ENCODE data around the gene RTEL1. TPM values are rescaled to one million over a fixed set of nuclear protein-coding genes. Genes with fewer than 3 reads are reported as not detected.
A peak's percentile ranks its signal among the peaks of the same experiment; 100 is the strongest.

The RTEL1 gene
- total RNA-seq, 1 donor from 2014 or later: 4.6 TPM

DNA sequence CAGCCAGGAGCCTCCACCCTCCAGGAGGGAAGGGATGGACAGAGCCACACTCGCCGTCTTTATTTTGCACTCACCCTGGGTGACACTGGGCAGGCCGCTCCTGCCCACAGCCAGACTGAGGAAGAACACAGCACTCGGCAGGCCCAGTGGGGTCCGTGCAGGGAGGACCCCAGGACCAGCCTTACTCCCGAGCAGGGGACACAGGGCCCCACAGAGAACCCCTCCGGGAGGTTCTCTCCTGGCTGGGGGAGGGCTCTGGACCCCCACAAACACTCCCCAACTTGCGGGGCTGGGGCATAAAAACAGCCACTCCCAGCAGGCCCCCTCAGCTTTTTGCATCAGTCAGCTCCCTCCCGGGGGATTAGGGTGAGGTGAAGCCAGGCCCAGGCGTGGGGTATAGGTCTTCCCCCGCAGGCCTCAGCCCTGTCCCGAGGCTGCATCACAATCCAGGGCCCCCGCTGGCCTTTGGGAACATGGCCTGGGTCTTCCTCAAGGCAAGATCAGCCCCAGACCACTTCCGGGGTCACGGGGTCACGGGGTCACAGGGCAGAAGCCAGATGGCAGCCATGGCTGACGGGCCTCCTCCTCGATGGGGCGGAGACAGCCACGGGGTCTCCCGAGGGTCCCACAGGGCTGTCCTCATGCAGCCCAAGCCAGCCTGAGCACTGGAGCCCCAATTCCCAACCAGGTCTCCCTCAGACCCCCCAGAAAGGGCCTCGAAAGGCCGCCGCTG is 41.5 kb downstream of the RTEL1 start:
- peak in 1 of 2 donors; percentile 1 for DNase-seq (ENCODE audit: low read depth in 2 of 2)

DNA sequence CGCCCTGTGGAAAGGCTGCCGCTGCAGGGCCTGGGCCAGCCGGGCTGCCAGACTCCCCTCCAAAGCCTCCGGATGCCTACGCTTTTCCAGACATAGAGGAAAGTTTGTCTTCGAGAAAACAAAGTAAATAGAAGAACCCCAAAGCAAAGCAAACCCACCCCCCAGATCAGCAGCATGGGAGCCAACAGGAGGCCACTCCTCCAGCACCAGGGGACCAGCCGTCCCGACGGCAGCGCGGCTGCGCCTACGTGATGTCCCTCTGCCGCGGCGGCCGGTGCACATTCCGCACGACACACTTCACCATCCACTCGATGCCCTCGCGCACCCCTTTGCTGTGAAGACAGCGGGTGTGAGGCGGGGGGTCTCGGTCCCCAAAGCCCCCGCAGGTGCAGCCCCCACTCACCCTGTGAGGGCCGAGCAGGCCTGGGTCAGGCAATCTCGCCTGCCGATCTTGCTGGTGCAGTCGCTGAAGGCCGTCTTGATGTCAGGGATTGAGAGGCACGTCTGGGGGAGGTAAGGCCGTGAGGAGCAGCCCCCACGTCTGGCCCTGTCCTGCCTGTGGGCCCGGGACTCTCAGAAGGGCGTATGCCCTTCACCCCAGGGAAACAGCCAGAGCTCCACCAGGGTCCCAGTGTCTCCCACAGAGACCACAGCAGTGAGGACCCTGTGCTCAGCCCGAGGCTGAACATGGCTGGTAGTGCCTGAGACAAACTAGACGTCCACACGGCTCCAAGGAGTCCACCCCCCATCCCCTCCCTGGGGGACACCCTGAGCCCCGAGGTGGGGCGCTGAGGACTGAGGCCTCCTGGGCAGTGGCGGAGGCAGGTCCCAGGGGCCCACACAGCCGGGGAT is 42.3 kb downstream of the RTEL1 start:
- peak in 1 of 2 donors; percentile 0 for DNase-seq (ENCODE audit: low read depth in 2 of 2)

DNA sequence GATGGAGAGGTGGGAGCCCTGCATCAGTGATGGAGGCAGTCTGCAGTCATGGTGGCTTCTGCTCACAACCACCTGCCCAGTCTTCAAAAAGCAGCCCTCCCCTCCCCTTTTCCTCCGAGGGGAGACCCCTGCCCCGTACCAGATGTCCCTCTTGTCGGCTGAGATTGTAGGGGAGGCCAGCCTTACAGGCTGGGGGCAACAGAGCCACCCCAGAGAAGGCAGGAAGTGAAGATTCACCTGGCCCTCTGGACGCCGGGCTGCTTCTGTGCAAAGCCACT is 42.9 kb downstream of the RTEL1 start:
- peak in 1 of 2 donors; percentile 2 for DNase-seq (ENCODE audit: low read depth in 2 of 2)

DNA sequence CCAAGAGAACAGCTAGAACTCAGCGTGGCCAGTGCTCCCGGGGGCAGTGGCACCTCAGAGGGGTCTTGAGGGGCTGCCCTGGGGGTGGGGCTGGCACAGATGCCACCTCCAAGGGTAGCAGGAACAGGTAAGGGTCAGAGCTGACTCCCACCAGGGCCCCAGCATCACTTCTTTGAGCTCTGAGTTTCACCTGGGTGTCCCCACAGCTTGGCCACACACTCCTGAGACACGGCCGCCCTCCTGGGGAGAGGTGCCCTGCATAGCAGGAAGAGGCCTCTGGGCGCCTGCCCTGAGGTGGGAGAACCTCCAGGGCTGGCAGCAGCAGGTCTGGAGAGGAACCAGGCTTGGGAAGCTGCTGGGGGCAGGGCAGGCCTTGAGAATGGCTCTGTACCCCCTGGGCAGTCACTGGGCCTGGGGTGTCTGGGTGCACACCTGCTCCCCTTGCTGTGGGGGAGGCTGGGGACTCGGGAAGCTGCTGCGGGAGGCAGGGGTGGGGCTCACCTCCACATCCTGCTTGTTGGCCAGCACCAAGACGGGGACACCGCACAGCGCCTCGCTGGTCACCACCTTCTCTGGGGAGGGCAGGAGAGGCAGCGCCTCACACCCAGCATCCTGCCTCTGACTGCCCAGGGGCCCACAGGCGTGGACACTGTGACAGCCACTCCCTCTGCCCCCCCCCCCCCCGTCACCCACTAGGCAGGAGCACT is 43.4 kb downstream of the RTEL1 start:
- DNase-seq (ENCODE audit: low read depth in 2 of 2): peak in 1 of 2 donors; percentile 3

DNA sequence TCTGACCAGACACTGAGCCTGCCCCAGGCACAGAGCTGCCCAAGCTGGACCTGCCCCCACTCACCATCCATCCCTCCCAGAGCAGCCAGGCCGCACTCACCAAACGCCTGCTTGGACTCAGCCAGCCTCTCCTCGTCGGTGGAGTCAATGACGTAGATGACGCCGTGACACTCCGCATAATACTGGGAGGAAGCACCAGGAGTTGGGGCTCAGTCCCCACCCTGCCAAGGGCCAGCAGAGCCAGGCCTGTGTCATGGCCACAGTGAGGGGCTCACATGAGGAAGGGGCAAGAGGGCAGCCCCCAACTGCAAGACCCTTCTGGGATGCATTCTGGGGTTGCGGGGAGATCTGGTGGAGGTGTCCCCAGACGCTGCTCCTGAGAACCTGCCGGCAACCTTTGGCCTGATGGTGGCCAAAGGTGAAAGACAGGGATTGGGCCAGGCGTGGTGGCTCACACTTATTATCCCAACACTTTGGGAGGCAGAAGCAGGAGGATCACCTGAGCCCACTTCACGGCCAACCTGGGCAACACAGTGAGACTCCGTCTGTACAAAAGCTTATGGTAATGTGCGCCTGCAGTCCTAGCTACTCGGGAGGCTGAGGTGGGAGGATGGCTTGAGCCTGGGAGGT is 44.0 kb downstream of the RTEL1 start:
- DNase-seq (ENCODE audit: low read depth in 2 of 2): peak in 1 of 2 donors; percentile 2

DNA sequence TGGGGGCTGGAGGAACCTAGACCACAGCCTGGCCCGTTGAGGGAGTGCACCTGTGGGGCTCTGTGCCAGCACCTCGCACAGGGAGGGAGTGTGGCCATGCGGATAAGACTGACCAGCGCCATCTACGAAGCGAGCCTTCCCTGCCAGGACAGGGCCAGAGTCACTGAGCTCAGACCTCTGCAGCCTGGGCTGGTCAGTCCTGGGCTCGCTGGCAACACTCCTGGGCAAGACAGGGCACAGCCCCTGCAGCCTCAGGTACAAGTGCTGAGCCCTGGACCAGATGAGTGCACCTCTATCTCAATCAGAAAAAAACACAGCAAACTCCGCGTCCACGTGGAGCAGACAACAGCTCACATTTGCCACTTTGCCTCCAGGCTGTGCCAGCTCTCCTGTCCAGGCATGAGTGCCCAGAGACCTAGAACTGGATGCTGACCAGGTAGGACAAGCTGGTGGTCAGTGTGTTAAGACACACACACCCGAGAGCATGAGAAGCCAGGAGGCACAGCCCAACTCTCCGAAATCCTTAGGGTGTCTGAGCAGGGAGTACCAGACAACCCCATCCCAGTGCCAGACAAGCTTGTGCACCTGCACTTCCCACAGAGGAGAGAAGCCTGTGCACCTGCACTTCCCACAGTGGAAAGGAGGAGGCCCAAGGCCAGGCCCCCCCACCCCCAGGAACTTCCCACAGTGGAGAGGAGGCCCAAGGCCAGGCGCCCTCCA is 44.8 kb downstream of the RTEL1 start:
- no peak for DNase-seq (ENCODE audit: low read depth in 2 of 2)

DNA sequence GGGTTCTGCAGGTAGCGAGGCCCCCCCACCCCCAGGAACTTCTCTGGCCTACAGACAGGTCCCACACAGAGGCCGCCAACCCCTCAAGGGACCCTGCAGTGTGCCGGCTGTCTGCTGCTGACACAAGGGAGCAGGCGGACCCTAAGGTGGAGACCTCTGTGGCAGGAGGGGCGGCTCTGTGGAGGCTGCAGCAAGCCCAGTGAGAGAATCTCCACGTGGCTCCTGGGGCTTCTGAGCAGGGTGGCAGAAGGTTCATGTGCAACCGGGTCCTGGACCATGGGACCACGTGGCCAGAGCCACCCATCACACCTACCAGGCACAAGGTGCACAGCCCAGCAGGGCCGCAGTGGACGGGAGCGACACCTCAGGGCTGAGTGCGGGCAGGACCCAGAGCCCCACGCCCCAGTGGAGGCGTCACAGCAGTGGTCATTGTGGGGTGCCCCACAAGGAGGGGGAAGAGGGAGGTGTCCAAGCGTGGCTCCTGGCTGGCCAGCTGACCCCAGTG is 45.4 kb downstream of the RTEL1 start:
- no peak for DNase-seq (ENCODE audit: low read depth in 2 of 2)

DNA sequence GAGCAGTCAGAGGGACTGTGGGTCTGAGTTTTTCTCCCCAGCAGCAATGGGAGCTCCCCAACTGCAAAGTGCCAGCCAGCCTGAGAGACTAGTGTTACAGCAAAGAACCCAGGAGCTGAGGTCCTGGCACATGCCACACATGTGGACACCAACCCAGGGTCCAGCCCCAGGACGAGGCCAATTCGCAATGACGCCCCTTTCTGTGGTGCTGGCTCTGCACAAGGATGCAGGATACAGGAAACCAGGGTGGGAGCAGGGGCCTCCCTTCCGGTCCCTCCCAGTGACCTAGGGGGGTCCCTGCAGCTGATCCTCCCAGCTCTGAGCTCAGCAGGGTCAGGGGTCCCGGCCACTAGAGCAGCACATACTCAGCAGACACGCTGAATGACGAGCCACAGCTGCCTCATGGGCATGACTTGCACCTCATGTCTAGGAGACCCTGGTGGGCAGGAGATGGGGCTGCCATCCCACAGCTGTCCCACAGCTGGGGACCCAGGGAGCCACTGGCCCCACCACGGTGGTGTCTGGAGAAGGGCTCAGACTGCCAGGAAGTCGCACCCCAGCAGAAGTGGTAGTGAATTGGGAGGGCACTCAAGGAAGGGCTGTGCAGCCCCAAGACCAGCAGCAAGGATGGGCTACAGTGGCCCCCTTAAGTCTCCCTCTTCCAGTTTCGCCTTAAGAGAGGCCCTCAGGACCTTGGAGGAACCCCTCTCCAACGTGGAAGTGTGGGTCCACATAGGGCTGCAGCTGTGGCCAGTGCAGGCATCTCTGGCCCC is 46.0 kb downstream of the RTEL1 start:
- peak in 1 of 2 donors; percentile 0 for DNase-seq (ENCODE audit: low read depth in 2 of 2)

DNA sequence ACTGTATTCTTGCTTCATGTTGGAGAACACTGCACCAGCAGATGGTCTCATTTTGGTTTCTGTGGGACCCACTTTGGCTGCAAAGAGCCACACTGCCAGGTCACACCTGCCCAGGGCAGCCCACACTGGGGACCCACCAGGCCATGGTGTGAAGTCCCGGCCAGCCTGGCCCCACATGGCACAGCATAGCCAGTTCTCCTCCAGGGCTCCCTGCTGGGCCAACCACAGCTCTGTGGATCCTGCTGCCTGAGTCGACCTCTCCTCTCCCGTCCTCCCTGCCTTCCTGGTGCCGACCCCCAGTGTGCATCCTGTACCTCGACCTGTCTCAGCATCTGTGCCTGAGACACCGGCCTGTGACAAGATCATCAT is 46.6 kb downstream of the RTEL1 start:
- DNase-seq (ENCODE audit: low read depth in 2 of 2): peak in 1 of 2 donors; percentile 0

DNA sequence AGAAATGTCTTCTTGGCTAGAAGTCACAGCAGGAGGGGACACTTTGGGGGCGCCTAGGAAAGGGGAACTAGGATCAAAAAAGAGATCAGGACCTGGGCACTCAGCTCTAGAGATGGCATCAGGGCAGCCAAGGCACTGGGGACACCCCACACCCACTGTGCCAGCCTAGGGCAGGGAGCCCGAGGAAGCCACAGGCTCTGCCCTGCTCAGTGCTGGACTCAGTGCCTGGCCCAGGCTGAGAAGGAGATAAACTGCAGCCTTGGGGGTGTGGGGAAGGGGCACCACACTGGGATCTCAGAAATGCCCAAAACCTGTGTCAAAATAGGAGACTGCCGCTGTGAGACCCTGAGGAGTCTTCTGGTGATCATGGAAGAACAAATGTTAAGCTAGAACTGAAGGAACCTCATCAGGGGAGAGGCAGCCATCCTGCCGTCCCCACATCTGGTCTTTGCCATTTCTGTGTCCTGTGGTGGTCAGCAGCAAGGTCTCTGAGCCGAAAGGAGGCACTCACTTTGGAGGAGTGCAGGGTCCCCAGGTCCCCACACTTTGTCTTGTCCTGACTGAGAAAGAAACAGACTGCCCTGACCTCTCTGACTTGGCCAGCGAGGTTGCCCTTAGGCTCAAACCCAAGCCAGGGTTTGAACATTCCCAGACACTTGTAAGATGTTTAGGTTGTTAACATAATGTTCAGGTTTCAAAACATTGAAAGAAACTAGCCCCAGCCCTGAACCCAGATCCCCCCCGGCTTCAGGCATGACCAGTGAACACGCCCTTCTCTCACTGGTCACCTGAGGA is 47.3 kb downstream of the RTEL1 start:
- DNase-seq (ENCODE audit: low read depth in 2 of 2): no peak

DNA sequence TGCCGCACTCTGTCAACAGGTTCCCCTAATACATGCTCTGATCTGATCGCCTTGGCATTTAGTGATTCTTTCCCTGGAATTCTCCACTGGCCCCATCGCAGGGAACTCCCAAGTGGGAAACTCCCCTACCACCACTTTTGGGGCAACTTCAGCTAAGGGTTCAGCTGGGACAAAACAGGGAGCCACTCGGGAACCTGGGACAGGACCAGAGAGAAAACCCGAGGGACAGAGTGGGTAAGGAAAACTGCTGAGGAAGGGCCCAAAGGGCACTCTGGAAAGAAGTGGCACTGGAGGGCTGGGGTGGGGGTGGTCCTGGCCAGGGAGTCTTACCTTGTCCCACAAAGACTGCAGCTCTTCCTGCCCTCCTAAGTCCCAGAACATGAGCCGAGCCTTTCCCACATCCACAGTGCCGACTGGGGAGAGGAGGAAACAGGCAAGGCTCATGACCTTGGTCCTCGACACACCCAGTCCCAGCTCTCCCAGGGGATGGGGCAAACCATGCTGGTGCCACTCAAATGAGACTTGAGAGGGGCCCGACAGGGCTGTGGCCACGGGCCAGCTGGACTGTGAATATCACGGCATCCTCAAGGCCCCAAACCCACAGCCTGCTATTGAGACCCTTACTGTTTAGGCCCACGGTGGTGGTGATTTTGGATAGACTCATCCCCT is 48.0 kb downstream of the RTEL1 start:
- peak in 1 of 2 donors; percentile 1 for DNase-seq (ENCODE audit: low read depth in 2 of 2)

DNA sequence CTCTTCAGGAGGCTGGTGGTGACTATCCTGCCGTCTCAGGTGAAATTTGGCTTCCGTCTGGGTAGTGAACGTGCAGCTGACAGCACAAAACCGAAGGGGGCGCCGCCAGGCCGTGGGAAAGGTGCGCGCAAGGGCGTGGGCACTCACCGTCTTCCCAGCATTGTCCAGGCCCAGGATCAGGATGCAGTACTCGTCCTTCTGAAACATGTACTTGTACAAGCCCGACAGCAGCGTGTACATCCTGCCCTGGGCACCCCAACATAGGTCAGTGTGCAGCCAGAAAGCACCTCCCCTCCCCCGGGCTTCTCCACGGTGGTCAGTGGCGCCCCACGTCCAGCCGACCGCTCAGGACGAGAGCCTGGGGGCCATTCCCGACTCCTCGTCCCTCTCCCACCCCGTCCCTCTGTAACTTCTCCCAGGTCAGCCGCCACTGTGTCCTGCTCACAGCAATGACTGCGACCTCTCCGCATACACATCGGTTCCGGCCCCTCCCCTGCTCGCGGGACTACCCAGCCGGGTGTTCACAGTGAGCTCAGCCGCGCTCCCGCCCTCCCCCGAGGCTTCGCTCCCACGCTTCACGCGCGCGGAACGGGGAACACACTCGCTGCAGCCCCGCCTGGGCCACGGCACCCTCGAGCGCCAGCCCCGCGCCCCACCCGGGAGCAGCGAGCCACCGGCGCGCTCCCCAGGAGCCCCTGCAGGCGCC is 48.9 kb downstream of the RTEL1 start:
- peak; percentile 64 to 72 for DNase-seq (ENCODE audit: low read depth in 2 of 2)

DNA sequence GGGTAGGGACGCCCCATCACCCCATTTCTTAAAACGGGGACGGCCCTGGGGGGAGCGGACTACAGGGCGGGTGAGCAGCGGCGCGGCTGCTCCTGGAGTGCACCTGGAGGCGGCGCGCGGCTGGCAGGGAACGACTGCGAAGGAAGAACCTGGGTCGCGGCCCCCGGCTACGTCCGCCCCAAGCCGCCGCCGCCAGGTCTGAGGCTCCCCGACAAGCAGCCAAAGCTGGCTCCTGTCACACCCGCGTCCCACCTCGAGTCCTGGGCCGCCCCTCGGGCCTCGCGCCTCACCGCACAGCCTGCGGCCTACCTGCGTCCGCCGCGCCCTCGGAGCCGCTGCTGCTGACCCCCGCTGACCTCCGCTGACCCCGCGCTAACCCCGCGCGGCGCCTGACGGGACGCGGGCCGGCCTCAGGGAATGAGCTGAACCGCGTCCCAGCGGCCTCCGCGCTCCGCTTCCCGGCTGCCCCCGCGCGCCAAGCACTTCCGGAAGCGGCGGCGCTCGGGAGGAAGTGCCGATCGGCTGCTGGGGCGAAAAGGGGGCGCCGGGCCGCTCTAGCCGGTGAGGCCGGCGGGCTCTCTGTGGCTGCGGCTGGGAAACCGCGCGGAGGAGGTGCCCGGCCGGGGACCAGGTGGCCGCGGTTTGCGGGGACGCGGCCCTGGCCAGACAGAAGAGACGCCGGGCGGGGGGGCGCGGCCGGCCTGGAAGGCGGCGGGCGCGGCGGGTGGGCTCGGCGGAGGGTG is 49.6 kb downstream of the RTEL1 start, which contains the start of the genes ARFRP1 and ZGPAT:
TSS of gene ARFRP1 (minus strand) at position 419 of the 743 bp plus-strand sequence. CDS start 885 bp downstream, outside the sequence.
TSS of gene ZGPAT (plus strand) at position 482 of the 743 bp plus-strand sequence. CDS start 542 bp downstream, outside the sequence.
- peak; percentile 88 to 89 for DNase-seq (ENCODE audit: low read depth in 2 of 2)

DNA sequence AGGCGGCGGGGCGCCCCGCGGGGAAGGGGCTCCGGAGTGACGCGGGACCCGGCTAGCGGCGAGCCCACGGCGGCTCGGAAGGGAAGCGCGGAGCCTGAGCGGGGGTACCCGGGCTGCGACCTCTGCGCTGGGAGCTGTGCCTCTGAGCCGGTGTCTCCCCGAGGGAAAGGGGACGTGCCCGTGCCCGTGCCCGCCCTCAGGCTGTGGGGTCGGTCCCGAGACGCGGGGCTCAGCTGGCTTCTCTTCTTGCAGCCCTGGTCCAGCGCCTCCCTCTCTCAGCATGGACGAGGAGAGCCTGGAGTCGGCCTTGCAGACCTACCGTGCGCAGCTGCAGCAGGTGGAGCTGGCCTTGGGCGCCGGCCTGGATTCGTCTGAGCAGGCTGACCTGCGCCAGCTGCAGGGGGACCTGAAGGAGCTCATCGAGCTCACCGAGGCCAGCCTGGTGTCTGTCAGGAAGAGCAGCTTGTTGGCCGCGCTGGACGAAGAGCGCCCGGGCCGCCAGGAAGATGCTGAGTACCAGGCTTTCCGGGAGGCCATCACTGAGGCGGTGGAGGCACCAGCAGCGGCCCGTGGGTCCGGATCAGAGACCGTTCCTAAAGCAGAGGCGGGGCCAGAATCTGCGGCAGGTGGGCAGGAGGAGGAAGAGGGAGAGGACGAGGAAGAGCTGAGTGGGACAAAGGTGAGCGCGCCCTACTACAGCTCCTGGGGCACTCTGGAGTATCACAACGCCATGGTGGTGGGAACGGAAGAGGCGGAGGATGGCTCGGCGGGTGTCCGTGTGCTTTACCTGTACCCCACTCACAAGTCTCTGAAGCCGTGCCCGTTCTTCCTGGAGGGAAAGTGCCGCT is 50.4 kb downstream of the RTEL1 start:
- peak; percentile 32 to 37 for DNase-seq (ENCODE audit: low read depth in 2 of 2)

DNA sequence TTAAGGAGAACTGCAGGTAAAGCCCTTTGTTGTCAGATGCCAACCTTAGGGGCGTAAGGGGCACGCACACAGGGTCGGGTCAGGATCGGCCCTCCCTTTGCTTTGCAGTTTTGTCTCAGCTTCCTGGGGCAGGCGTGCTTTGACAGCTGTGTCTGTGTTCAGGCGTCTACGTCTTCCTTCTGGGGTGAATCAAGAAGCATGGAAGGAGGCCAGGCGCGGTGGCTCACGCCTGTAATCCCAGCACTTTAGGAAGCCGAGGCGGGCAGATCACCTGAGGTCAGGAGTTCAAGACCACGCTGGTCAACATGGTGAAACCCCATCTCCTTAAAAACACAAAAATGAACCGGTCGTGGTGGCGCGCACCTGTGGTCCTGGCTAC is 51.0 kb downstream of the RTEL1 start:
- DNase-seq (ENCODE audit: low read depth in 2 of 2): peak in 1 of 2 donors; percentile 0

DNA sequence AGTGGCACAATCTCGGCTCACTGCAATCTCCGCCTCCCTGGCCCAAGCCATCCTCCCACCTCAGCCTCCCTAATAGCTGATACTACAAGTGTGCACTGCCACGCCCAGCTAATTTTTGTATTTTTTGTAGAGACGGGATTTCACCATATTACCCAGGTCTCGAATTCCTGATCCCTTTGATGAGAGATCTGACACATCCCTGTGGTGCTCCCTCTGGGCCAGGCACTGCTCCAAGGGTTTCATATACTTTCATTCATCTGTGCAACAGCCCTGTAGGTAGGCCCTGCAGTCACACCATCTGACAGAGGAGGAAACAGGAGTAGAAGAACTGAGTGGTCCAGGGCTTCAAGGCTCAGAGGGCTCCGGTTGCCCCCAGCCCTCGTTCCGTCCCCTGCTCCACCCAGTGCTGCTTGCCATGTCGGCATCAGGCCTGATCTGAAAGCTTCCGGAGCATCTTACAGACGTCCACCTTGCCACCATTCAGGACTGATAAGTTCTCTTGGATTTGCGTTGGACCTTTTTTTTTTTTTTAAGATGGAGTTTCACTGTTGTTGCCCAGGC is 53.1 kb downstream of the RTEL1 start:
- DNase-seq (ENCODE audit: low read depth in 2 of 2): no peak

Data from lung microvascular endothelial cell (primary cell).